ENCODE results near the gene CCDC159. TPM values are rescaled to one million over a fixed set of nuclear protein-coding genes. Genes with fewer than 3 reads are reported as not detected.
A peak's percentile ranks its signal among the peaks of the same experiment; 100 is the strongest.

CCDC159 gene
- polyA plus RNA-seq, 1 of the 3 experiments (the other 2 are of a cell fraction): 25.2 TPM

DNA sequence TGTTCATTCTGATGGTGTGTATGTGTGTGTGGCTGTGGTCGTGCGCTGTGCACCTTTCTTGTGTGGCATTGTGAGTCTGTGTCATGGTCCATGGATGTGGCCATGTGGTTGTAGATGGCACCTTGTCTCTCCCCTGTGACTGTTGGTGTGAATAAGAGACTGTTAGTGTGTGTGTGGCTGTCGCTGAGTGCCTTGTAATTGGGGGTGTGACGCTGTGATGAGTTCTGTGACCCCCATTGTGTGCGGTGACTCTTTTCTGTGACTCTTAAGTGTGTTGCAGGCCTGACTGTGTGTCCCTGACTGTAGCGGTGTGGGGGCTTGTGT, 9.7 kb downstream of the CCDC159 start:
- no peaks in the 10 kb centered on the region for H3K9me3 ChIP-seq
- H3K4me1 ChIP-seq (ENCODE audit: control insufficient read depth in 1 of 2, insufficient read depth in 2 of 2, low read depth in 1 of 2, low read length in 1 of 2): peaks cover 0 to 18% of the 10 kb centered on the region in 2 experiments; a peak in 1 of 4 replicates
- ChIA-PET POLR2A (no interaction called here), CTCF (no interaction called here)
- TF ChIP-seq MXI1 (IDR thresholded peaks at IDR 0.05; ENCODE audit: low read depth, low read length) (no peak), JUND (IDR thresholded peaks at IDR 0.05) (no peak), SMC3 (IDR thresholded peaks at IDR 0.05; ENCODE audit: low read depth, low read length) (no peak), MAX (IDR thresholded peaks at IDR 0.05; ENCODE audit: low read depth) (no peak), USF2 (IDR thresholded peaks at IDR 0.05; ENCODE audit: borderline replicate concordance, low read depth, low read length) (no peak), SIN3A (IDR thresholded peaks at IDR 0.05; ENCODE audit: borderline replicate concordance, low read depth, low read length) (no peak), POLR2AphosphoS5 (IDR thresholded peaks at IDR 0.05; ENCODE audit: low read depth, low read length) (no peak), FOSL2 (IDR thresholded peaks at IDR 0.05; ENCODE audit: borderline replicate concordance, low read depth) (no peak), EP300 (IDR thresholded peaks at IDR 0.05; ENCODE audit: borderline replicate concordance in 1 of 2, low read depth in 1 of 2, low read length in 1 of 2) (no peak), RFX5 (IDR thresholded peaks at IDR 0.05; ENCODE audit: low read length) (no peak), ELF1 (IDR thresholded peaks at IDR 0.05) (no peak), FOXJ3 (CRISPR knock-in tag; IDR thresholded peaks at IDR 0.05) (no peak), USF1 (IDR thresholded peaks at IDR 0.05; ENCODE audit: borderline replicate concordance, low read depth) (no peak), REST (IDR thresholded peaks at IDR 0.05; ENCODE audit: low read depth, low read length) (no peak), NFIC (IDR thresholded peaks at IDR 0.05; ENCODE audit: borderline replicate concordance) (no peak), GATA2 (CRISPR knock-in tag; IDR thresholded peaks at IDR 0.05) (no peak)
- TF ChIP-seq, protein P1, sequence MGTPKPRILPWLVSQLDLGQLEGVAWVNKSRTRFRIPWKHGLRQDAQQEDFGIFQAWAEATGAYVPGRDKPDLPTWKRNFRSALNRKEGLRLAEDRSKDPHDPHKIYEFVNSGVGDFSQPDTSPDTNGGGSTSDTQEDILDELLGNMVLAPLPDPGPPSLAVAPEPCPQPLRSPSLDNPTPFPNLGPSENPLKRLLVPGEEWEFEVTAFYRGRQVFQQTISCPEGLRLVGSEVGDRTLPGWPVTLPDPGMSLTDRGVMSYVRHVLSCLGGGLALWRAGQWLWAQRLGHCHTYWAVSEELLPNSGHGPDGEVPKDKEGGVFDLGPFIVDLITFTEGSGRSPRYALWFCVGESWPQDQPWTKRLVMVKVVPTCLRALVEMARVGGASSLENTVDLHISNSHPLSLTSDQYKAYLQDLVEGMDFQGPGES (IDR thresholded peaks at IDR 0.05; ENCODE audit: low read depth, low read length): no peak
- H3F3A ChIP-seq (replicated peaks; ENCODE audit: insufficient read depth): no peaks in the 10 kb centered on the region
- no peaks in the 10 kb centered on the region for H3K27me3 ChIP-seq (ENCODE audit: insufficient read depth)
- peak overlapping the region; percentile 63; the same call in 1 of the 2 replicates for H3K9ac ChIP-seq
- no peak overlapping the region for H3K27ac ChIP-seq (ENCODE audit: low read depth in 2 of 2, low read length in 1 of 2)
- 91% methylated on average over 4 of the region's 6 CpGs for WGBS (ENCODE audit: low lambda C conversion rate)
- H3K79me2 ChIP-seq (ENCODE audit: insufficient read depth): peaks cover 5% of the 10 kb centered on the region
- peak overlapping the region; percentile 96 for H3K4me2 ChIP-seq
- peak overlapping the region; percentile 48 to 70 for H3K4me3 ChIP-seq (ENCODE audit: low read depth in 2 of 2, low read length in 1 of 2)
- no peaks in the 10 kb centered on the region for H4K20me1 ChIP-seq (ENCODE audit: insufficient read depth)
- no peaks in the 10 kb centered on the region for H3K9me2 ChIP-seq
- DNase-seq: no peak
- no peaks in the 10 kb centered on the region for H3K36me3 ChIP-seq (replicated peaks in 1 of 2; ENCODE audit: control insufficient read depth in 1 of 2, insufficient read depth in 2 of 2, low read length in 1 of 2)
- no peak overlapping the region for H2AFZ ChIP-seq (ENCODE audit: low read depth)
